Measurements from ENCODE around the gene IGFBP2.
"Not testable (repeated sequence)": the region's sequence is repeated elsewhere in the genome, so short reads cannot be mapped to it uniquely, and the experiment has no call there.

Gene IGFBP2

GRCh38 chr2:216597825-216598224 is 35.4 kb upstream of the IGFBP2 start:
- H3K4me1 ChIP-seq (ENCODE audit: control insufficient read depth, insufficient read depth, low read length); H3K36me3 ChIP-seq (ENCODE audit: control insufficient read depth, insufficient read depth, low read length); H3K4me3 ChIP-seq (ENCODE audit: low read length); H3K9ac ChIP-seq (ENCODE audit: low read length); H3K27me3 ChIP-seq (ENCODE audit: control insufficient read depth, insufficient read depth, low read length); H3K9me3 ChIP-seq (ENCODE audit: control insufficient read depth, low read length): not testable (repeated sequence)

- no peak overlapping the region for H3K9ac ChIP-seq (ENCODE audit: low read length)
- H3K4me3 ChIP-seq (ENCODE audit: low read length), result no peak overlapping the region
- no peaks in the 10 kb centered on the region for H3K9me3 ChIP-seq (ENCODE audit: control insufficient read depth, low read length)
- no peaks in the 10 kb centered on the region for H3K4me1 ChIP-seq (ENCODE audit: control insufficient read depth, insufficient read depth, low read length)
- H3K36me3 ChIP-seq (ENCODE audit: control insufficient read depth, insufficient read depth, low read length), result no peaks in the 10 kb centered on the region
- H3K27me3 ChIP-seq (ENCODE audit: control insufficient read depth, insufficient read depth, low read length), result peaks cover 13% of the 10 kb centered on the region
Measured at GRCh38 chr2:216601632-216602409, 31.4 kb upstream of the IGFBP2 start.

DNA sequence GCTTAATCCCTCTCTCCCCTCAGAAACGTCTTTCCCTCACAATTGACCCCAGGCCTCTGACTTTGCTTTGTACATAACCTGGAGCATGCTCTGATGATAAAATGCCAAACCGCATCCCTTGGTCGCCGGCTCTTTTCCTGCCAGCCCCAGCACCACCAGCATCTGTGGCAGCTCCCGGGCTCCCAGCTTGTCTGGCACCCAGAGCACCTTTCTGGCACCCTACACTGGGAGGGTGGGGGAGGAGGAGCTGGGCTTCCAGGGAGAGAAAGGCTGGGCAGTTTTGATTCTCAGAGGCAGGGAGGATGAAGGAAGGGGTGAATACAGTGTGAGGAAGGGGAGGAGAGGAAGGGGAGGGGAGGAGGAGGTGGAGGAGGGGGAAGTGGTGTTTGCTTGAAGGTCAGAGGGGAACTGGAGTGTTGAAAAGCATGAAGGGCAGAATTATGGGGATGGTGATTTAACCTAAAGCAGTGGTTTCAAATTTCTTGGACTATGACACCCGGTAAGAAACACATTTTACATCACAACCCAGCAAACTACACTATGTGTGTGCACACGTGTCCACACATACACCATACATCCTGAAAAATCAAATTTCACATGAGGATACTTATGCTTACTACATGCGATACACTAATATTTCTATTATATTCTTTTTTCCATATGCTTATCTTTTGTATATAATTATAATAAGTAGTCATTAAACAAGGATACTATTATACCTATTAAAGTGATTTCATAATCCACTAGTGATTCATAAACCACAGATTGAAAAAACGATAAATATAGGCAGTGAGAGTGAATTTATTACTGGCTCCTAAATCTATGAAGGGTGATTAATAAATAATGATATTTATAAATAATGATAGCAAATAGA is 30.0 kb upstream of the IGFBP2 start:
- H3K27me3 ChIP-seq (ENCODE audit: control insufficient read depth, insufficient read depth, low read length), result peaks cover 13% of the 10 kb centered on the region
- no peak overlapping the region for H3K9ac ChIP-seq (ENCODE audit: low read length)
- no peak overlapping the region for H3K4me3 ChIP-seq (ENCODE audit: low read length)
- H3K4me1 ChIP-seq (ENCODE audit: control insufficient read depth, insufficient read depth, low read length), result no peaks in the 10 kb centered on the region
- H3K9me3 ChIP-seq (ENCODE audit: control insufficient read depth, low read length), result no peaks in the 10 kb centered on the region
- no peaks in the 10 kb centered on the region for H3K36me3 ChIP-seq (ENCODE audit: control insufficient read depth, insufficient read depth, low read length)

DNA sequence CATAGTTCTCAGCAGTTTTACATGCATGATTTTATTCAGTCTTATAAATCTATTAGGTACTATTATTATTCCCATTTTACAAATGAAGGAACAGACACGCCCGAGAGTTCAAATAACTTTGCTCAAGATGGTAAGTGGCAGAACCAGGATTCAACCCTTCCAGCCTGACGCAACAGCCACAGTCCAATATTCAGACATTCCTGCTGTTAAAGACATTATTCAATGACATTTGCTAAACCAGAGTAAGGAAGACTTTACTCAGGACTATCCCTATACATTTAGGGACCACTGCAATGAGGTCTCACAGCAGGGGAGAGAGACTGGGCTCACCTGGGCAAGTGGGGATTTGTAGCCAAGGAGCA is 29.4 kb upstream of the IGFBP2 start:
- Histone ChIP-seq H3K4me1 (ENCODE audit: control insufficient read depth, insufficient read depth, low read length) (no peaks in the 10 kb centered on the region), H3K9ac (ENCODE audit: low read length) (no peak overlapping the region), H3K27me3 (ENCODE audit: control insufficient read depth, insufficient read depth, low read length) (peaks cover 13% of the 10 kb centered on the region), H3K36me3 (ENCODE audit: control insufficient read depth, insufficient read depth, low read length) (no peaks in the 10 kb centered on the region), H3K9me3 (ENCODE audit: control insufficient read depth, low read length) (no peaks in the 10 kb centered on the region), H3K4me3 (ENCODE audit: low read length) (no peak overlapping the region)

DNA sequence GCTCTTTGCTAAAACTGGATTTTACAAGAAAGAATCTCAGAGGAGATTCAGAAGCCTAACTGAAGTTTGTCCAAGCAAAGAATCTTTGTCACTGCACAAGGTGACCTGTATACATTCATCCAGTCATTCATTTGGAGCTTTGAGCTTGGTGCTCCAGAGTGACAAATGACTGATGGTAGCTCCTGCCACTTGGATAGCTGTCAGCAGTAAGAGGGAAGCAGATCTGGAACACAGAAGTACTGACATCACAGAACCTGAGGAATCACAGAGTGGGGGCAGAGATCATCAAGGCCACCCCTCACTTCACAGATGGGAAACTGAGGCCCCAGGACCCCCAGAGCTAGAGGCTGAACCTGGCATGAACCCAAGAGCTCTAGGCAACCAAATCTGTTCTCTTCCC is 28.8 kb upstream of the IGFBP2 start:
- Histone ChIP-seq H3K36me3 (ENCODE audit: control insufficient read depth, insufficient read depth, low read length) (no peaks in the 10 kb centered on the region), H3K27me3 (ENCODE audit: control insufficient read depth, insufficient read depth, low read length) (peaks cover 13% of the 10 kb centered on the region), H3K9me3 (ENCODE audit: control insufficient read depth, low read length) (no peaks in the 10 kb centered on the region), H3K4me1 (ENCODE audit: control insufficient read depth, insufficient read depth, low read length) (no peaks in the 10 kb centered on the region), H3K4me3 (ENCODE audit: low read length) (no peak overlapping the region), H3K9ac (ENCODE audit: low read length) (no peak overlapping the region)

GRCh38 chr2:216606551-216607276 is 26.5 kb upstream of the IGFBP2 start:
- H3K27me3 ChIP-seq (ENCODE audit: control insufficient read depth, insufficient read depth, low read length), result peaks cover 13% of the 10 kb centered on the region
- H3K4me3 ChIP-seq (ENCODE audit: low read length), result no peak overlapping the region
- H3K9me3 ChIP-seq (ENCODE audit: control insufficient read depth, low read length), result no peaks in the 10 kb centered on the region
- H3K4me1 ChIP-seq (ENCODE audit: control insufficient read depth, insufficient read depth, low read length), result no peaks in the 10 kb centered on the region
- peak overlapping the region; percentile 15 for H3K9ac ChIP-seq (ENCODE audit: low read length)
- H3K36me3 ChIP-seq (ENCODE audit: control insufficient read depth, insufficient read depth, low read length), result no peaks in the 10 kb centered on the region

DNA sequence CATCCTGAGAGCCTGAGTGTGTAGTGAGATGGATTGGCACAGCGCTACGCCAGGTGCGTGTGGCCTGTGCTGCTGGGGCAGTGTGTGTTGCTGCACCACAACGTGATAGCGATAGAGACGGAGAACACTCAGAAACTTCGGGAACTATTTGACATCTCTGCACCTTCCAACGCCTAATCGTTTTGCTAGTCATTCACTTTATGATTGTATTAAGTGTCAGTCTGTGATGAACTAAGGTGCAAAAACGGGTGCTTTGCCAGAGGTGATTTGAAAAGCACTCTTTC is 26.0 kb upstream of the IGFBP2 start:
- Histone ChIP-seq H3K36me3 (ENCODE audit: control insufficient read depth, insufficient read depth, low read length) (no peaks in the 10 kb centered on the region), H3K27me3 (ENCODE audit: control insufficient read depth, insufficient read depth, low read length) (peaks cover 11% of the 10 kb centered on the region), H3K9ac (ENCODE audit: low read length) (no peak overlapping the region), H3K9me3 (ENCODE audit: control insufficient read depth, low read length) (no peaks in the 10 kb centered on the region), H3K4me1 (ENCODE audit: control insufficient read depth, insufficient read depth, low read length) (no peaks in the 10 kb centered on the region), H3K4me3 (ENCODE audit: low read length) (no peak overlapping the region)

DNA sequence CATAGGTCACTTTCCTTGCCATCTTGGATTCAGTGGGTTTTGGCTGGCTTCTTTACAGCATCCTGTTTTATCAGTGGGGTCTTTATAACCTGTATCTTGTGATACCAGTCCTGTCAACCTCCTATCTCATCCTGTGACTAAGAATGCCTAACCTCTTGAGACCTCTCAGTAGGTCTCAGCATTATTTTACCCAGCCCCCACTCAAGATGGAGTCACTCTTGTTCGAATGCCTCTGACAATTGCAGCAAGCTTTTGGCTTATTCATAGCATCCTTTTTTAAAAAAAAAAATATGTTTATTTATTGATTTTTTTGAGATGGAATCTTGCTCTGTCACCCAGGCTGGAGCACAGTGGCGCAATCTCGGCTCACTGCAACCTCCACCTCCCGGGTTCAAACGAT is 24.7 kb upstream of the IGFBP2 start:
- Histone ChIP-seq H3K4me3 (ENCODE audit: low read length) (no peak overlapping the region), H3K27me3 (ENCODE audit: control insufficient read depth, insufficient read depth, low read length) (peaks cover 3% of the 10 kb centered on the region), H3K9me3 (ENCODE audit: control insufficient read depth, low read length) (no peaks in the 10 kb centered on the region), H3K4me1 (ENCODE audit: control insufficient read depth, insufficient read depth, low read length) (no peaks in the 10 kb centered on the region), H3K36me3 (ENCODE audit: control insufficient read depth, insufficient read depth, low read length) (no peaks in the 10 kb centered on the region), H3K9ac (ENCODE audit: low read length) (no peak overlapping the region)

DNA sequence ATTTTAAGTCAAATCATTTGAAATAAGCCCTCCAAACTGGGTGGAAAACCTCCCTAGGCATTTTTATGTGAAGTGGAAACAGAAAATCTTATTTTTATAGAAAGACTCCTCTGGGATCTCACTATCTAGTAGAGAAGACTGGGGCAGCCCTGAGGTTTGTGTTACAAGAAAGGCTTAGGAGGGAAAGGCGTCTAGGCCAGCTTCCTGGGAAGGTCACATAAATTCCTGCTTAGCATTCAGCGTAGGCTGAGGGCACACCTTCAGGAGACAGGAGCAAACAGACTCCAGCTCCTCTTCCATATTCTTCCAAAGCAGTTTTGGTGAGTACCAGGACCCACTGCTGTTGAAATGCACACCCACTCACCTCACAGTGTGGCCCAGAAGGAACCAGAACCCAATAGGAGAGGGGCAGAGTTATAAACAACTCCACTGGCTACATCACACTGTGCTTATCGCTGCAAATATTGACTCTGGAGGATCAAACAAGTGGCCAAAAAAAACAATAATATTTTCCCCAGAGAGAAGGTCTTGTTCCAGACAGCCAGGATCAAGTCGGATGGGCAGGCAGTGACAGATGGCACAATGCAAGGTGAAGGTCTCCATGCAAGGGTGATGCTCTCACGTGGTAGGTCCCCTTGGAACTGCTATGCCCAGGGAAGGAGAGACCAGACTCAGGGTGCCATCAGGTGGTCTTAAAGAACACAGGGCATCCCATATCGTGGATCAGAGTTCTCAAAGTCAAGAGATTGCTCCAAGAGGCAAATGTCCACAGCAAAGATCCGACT is 17.7 kb upstream of the IGFBP2 start:
- Histone ChIP-seq H3K9me3 (ENCODE audit: control insufficient read depth, low read length) (no peaks in the 10 kb centered on the region), H3K27me3 (ENCODE audit: control insufficient read depth, insufficient read depth, low read length) (no peaks in the 10 kb centered on the region), H3K9ac (ENCODE audit: low read length) (peak overlapping the region; percentile 17), H3K36me3 (ENCODE audit: control insufficient read depth, insufficient read depth, low read length) (no peaks in the 10 kb centered on the region), H3K4me3 (ENCODE audit: low read length) (no peak overlapping the region), H3K4me1 (ENCODE audit: control insufficient read depth, insufficient read depth, low read length) (peaks cover 10% of the 10 kb centered on the region)

DNA sequence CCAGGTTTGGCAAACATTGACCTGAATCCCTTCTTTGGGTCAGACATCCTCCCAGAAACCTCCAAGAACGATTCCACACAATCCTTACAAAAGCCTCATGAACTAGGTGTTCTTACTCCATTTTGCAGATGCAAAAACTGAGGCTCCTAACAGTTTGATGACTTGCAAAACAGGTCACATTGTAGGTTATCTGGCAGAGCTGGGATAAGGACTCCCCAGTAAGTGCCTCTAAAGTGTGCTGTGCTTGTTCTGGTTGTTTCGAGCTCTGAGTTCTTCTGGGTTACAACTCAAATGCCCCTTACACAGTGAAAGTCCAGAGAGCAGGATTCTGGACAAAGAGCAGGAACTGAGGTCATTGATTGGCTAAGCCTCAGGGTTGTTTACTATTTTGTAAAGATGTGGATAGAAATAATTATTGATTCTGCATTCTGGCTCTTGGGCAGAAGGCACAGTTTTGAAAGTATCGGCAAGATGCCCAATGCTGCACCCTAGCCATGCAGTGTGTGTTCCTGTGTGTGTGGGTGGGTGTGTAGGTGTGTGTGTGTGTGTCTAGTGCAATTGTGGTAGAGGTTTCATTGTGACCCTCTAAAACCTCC is 17.0 kb upstream of the IGFBP2 start:
- no peaks in the 10 kb centered on the region for H3K36me3 ChIP-seq (ENCODE audit: control insufficient read depth, insufficient read depth, low read length)
- H3K9me3 ChIP-seq (ENCODE audit: control insufficient read depth, low read length), result no peaks in the 10 kb centered on the region
- no peak overlapping the region for H3K4me3 ChIP-seq (ENCODE audit: low read length)
- no peaks in the 10 kb centered on the region for H3K27me3 ChIP-seq (ENCODE audit: control insufficient read depth, insufficient read depth, low read length)
- H3K4me1 ChIP-seq (ENCODE audit: control insufficient read depth, insufficient read depth, low read length), result peaks cover 10% of the 10 kb centered on the region
- no peak overlapping the region for H3K9ac ChIP-seq (ENCODE audit: low read length)

DNA sequence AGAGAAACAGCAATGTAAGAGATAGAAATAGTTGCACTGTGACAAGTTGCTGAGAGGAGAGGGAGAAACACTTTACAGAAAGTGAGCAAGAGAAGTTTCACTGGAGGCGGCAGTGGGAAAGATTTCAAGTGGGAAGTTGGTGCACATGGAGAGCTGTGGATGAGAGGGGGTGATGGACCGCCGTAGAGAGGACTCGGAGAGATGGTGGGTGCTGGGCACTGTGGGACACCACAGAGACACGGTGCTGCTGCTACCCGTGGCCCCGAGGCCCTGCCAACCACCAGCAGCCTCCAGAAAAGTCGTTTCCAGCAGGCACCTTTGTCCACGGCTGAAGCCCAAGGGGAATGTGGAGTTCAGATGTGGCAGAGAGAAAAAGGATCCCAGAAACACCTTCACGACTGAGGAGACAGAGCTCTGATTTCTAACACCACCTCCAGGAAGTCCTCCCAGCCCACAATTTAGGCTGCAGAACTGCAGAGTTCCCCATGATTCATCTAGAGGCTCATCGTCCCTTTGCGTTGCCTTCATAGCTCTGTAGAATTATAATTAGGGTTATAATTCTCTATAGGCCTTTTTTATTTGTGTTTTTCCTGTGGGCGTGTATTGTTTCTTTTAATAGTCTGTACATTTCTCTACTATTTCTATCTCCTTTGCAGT is 15.9 kb upstream of the IGFBP2 start:
- no peaks in the 10 kb centered on the region for H3K9me3 ChIP-seq (ENCODE audit: control insufficient read depth, low read length)
- no peaks in the 10 kb centered on the region for H3K27me3 ChIP-seq (ENCODE audit: control insufficient read depth, insufficient read depth, low read length)
- H3K4me1 ChIP-seq (ENCODE audit: control insufficient read depth, insufficient read depth, low read length), result peaks cover 10% of the 10 kb centered on the region
- H3K4me3 ChIP-seq (ENCODE audit: low read length), result no peak overlapping the region
- no peaks in the 10 kb centered on the region for H3K36me3 ChIP-seq (ENCODE audit: control insufficient read depth, insufficient read depth, low read length)
- no peak overlapping the region for H3K9ac ChIP-seq (ENCODE audit: low read length)

Measured in mucosa of stomach (tissue), 1 donor.